Embryonic facial prominence (tissue), 1 donor: ENCODE data around the gene LRRC72.
"Not testable (repeated sequence)": the region's sequence is repeated elsewhere in the genome, so short reads cannot be mapped to it uniquely, and the experiment has no call there.

Experiments
- DNase-seq: peaks from one replicate; pipeline ENCODE4 v3.0.0-alpha.2; 2016; ENCODE audit errors: extremely low spot score

Gene LRRC72

GRCh38 chr7:16528520-16528919, 1.9 kb downstream of the LRRC72 start:
- DNase-seq = no peak

GRCh38 chr7:16529697-16530096, 3.1 kb downstream of the LRRC72 start:
- DNase-seq = no peak

GRCh38 chr7:16531707-16532106, 5.1 kb downstream of the LRRC72 start:
- no peak for DNase-seq

- no peak for DNase-seq
These were observed 5.6 kb downstream of the LRRC72 start for GRCh38 chr7:16532272-16532671.

- no peak for DNase-seq
These were observed 8.9 kb downstream of the LRRC72 start for GRCh38 chr7:16535500-16535899.

- not testable (repeated sequence) for DNase-seq
These were observed 13.9 kb downstream of the LRRC72 start for GRCh38 chr7:16540559-16540958.

GRCh38 chr7:16542401-16542800, 15.8 kb downstream of the LRRC72 start:
- DNase-seq = no peak

GRCh38 chr7:16543456-16543855, 16.8 kb downstream of the LRRC72 start:
- DNase-seq = no peak

- no peak for DNase-seq
These were observed 20.4 kb downstream of the LRRC72 start for GRCh38 chr7:16546921-16547505.

GRCh38 chr7:16548428-16548827, 21.8 kb downstream of the LRRC72 start:
- no peak for DNase-seq

GRCh38 chr7:16550671-16551070, 24.0 kb downstream of the LRRC72 start:
- no peak for DNase-seq

GRCh38 chr7:16554518-16555236, 28.1 kb downstream of the LRRC72 start:
- DNase-seq = no peak

GRCh38 chr7:16556359-16556758, 29.7 kb downstream of the LRRC72 start:
- no peak for DNase-seq

- DNase-seq = no peak
These were observed 32.2 kb downstream of the LRRC72 start for GRCh38 chr7:16558761-16559302.

- no peak for DNase-seq
These were observed 33.0 kb downstream of the LRRC72 start for GRCh38 chr7:16559497-16560179.

GRCh38 chr7:16561943-16562342, 35.3 kb downstream of the LRRC72 start:
- no peak for DNase-seq

- no peak for DNase-seq
These were observed 36.0 kb downstream of the LRRC72 start for GRCh38 chr7:16562456-16563220.

- no peak for DNase-seq
These were observed 36.8 kb downstream of the LRRC72 start for GRCh38 chr7:16563281-16564022.

- no peak for DNase-seq
These were observed 37.4 kb downstream of the LRRC72 start for GRCh38 chr7:16564023-16564380.

- peak; percentile 85 for DNase-seq
These were observed 38.3 kb downstream of the LRRC72 start for GRCh38 chr7:16564909-16565426.

GRCh38 chr7:16571941-16572340, 45.3 kb downstream of the LRRC72 start:
- no peak for DNase-seq
